HCT116 (cell line): ENCODE measurements around the gene NAA16.
"Not testable (repeated sequence)": the region's sequence is repeated elsewhere in the genome, so short reads cannot be mapped to it uniquely, and the experiment has no call there.

Experiments used
- EZH2phosphoT487 ChIP-seq: fragments of 200-600 bp; IDR thresholded peaks from 2 replicates; pipeline ENCODE4 v1.6.1; 2018; ENCODE audit warnings: antibody characterized with exemption, borderline replicate concordance
- JUND ChIP-seq: IDR thresholded peaks from 2 replicates; pipeline ENCODE4 v1.6.1; 2012
- POLR2AphosphoS5 ChIP-seq: IDR thresholded peaks from 2 replicates; pipeline ENCODE4 v1.6.1; 2011; ENCODE audit warnings: mild to moderate bottlenecking, low read depth, low read length, moderate library complexity
- TCF7L2 ChIP-seq: IDR thresholded peaks from 2 replicates; pipeline ENCODE4 v1.7.0; 2011; ENCODE audit warnings: borderline replicate concordance, inconsistent platforms; ENCODE audit not compliant: insufficient read depth, insufficient read length; ENCODE audit errors: extremely low read depth
- ZFX ChIP-seq: fragments of 450-650 bp; IDR thresholded peaks from 2 replicates; pipeline ENCODE4 v1.6.1; 2017
- TF ChIP-seq, protein P1 (sequence below), 3 experiments: fragments of 200-600 bp in 1 of 3; sonication (generic) in 1 of 3; IDR thresholded peaks in 2 of 3; conservative IDR thresholded peaks in 1 of 3; 2 replicates each; pipeline ENCODE4 v1.5.1; 2012 to 2017; ENCODE audit warnings: low read depth in 2 of 3, low read length in 2 of 3, antibody characterized with exemption in 1 of 3, borderline replicate concordance in 1 of 3, control low read depth in 1 of 3, mild to moderate bottlenecking in 1 of 3, mixed read lengths in 1 of 3, mixed run types in 1 of 3, moderate library complexity in 1 of 3; ENCODE audit not compliant: insufficient read depth in 1 of 3
- TF ChIP-seq, protein P2 (sequence below): IDR thresholded peaks from 2 replicates; pipeline ENCODE4 v1.6.1; 2012

DNA sequence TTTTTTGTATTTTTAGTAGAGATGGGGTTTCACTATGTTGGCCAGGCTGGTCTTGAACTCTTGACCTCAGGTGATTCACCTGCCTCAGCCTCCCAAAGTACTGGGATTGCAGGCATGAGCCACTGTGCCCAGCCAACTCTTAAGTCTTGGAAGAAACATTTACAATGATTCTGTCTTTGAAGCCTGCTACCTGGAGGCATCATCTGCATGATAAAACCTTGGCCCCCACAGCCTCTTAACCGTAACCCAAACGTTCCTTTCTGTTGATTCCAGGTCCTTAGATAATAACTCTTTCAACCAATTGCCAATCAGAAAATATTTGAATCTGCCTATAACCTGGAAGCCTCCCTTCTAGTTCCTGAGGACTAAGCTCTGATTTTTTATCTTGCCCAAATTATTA is 31.9 kb upstream of the NAA16 start:
- not testable (repeated sequence) for TF ChIP-seq TCF7L2, ZFX, POLR2AphosphoS5, JUND, EZH2phosphoT487
- TF ChIP-seq, protein P1, sequence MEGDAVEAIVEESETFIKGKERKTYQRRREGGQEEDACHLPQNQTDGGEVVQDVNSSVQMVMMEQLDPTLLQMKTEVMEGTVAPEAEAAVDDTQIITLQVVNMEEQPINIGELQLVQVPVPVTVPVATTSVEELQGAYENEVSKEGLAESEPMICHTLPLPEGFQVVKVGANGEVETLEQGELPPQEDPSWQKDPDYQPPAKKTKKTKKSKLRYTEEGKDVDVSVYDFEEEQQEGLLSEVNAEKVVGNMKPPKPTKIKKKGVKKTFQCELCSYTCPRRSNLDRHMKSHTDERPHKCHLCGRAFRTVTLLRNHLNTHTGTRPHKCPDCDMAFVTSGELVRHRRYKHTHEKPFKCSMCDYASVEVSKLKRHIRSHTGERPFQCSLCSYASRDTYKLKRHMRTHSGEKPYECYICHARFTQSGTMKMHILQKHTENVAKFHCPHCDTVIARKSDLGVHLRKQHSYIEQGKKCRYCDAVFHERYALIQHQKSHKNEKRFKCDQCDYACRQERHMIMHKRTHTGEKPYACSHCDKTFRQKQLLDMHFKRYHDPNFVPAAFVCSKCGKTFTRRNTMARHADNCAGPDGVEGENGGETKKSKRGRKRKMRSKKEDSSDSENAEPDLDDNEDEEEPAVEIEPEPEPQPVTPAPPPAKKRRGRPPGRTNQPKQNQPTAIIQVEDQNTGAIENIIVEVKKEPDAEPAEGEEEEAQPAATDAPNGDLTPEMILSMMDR (IDR thresholded peaks at IDR 0.05 in 2 of 3, conservative IDR thresholded peaks at IDR 0.05 in 1 of 3; ENCODE audit: borderline replicate concordance in 1 of 3, insufficient read depth in 1 of 3, low read depth in 2 of 3, low read length in 2 of 3), result not testable (repeated sequence)
- TF ChIP-seq, protein P2, sequence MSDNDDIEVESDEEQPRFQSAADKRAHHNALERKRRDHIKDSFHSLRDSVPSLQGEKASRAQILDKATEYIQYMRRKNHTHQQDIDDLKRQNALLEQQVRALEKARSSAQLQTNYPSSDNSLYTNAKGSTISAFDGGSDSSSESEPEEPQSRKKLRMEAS, result not testable (repeated sequence)
